WTC11 (cell line): ENCODE results near the gene MRPS30. TPM values are rescaled to one million over a fixed set of nuclear protein-coding genes. Genes with fewer than 3 reads are reported as not detected.

Source experiments
- ATAC-seq: fragments of 200-7000 bp; cut with Tn5 transposase; 2 replicates; pipeline ENCODE4 v1.10.0; 2021; ENCODE audit warnings: mild to moderate bottlenecking, moderate library complexity
- CTCF ChIA-PET: fragments of 300-600 bp; sonication (Branson Sonifier 250); formaldehyde crosslinking; loops from one replicate; lab custom pipeline; 2021; ENCODE audit warnings: antibody characterized with exemption; lab: Charles Lee
- POLR2A ChIA-PET: fragments of 350-600 bp; sonication (Branson Sonifier 250); formaldehyde crosslinking; loops from one replicate; lab custom pipeline; 2021; ENCODE audit warnings: antibody characterized with exemption; lab: Charles Lee
- DNase-seq: peaks from one replicate; pipeline ENCODE4 v3.0.0; 2021; ENCODE audit warnings: low spot score
- H3K27ac Mint-ChIP-seq: 2 replicates; pipeline ENCODE4 v1.8.0; 2021; ENCODE audit warnings: mixed read lengths
- H3K27me3 Mint-ChIP-seq: 2 replicates; pipeline ENCODE4 v1.8.0; 2021; ENCODE audit warnings: low read depth, mild to moderate bottlenecking, moderate library complexity, mixed read lengths
- H3K36me3 Mint-ChIP-seq: 2 replicates; pipeline ENCODE4 v1.8.0; 2021; ENCODE audit warnings: mixed read lengths
- H3K4me1 Mint-ChIP-seq: 2 replicates; pipeline ENCODE4 v1.8.0; 2022; ENCODE audit warnings: mixed read lengths
- H3K4me3 Mint-ChIP-seq: 2 replicates; pipeline ENCODE4 v1.8.0; 2021; ENCODE audit warnings: mild to moderate bottlenecking, moderate library complexity, mixed read lengths
- H3K9me3 Mint-ChIP-seq: 2 replicates; pipeline ENCODE4 v1.8.0; 2021; ENCODE audit warnings: mixed read lengths
- ARID4B ChIP-seq: sonication (generic); formaldehyde crosslinking; IDR thresholded peaks from 2 replicates; pipeline ENCODE4 v1.8.0; 2023; ENCODE audit warnings: missing genetic modification reagents, mild to moderate bottlenecking, borderline replicate concordance
- ATF2 ChIP-seq: sonication (generic); formaldehyde crosslinking; IDR thresholded peaks from 2 replicates; pipeline ENCODE4 v1.8.1; 2022; ENCODE audit warnings: low read depth, missing genetic modification reagents, borderline replicate concordance
- CBFB ChIP-seq: sonication (generic); formaldehyde crosslinking; IDR thresholded peaks from 2 replicates; pipeline ENCODE4 v1.8.1; 2022; ENCODE audit warnings: mild to moderate bottlenecking, low read depth, missing genetic modification reagents
- FOXP1 ChIP-seq: sonication (generic); formaldehyde crosslinking; IDR thresholded peaks from 2 replicates; pipeline ENCODE4 v1.8.0; 2022; ENCODE audit warnings: missing genetic modification reagents, mild to moderate bottlenecking, moderate library complexity, borderline replicate concordance
- GRHL2 ChIP-seq: fragments of 250-450 bp; sonication (Bioruptor Pico); IDR thresholded peaks from 2 replicates; pipeline ENCODE4 v1.8.0; 2022; ENCODE audit warnings: mild to moderate bottlenecking, moderate library complexity; ENCODE audit not compliant: insufficient replicate concordance, severe bottlenecking
- HMGA2 ChIP-seq: fragments of 250-450 bp; sonication (Bioruptor Pico); IDR thresholded peaks from 2 replicates; pipeline ENCODE4 v1.4.0; 2021; ENCODE audit warnings: mild to moderate bottlenecking, moderate library complexity
- MYBL2 ChIP-seq: sonication (generic); formaldehyde crosslinking; IDR thresholded peaks from 2 replicates; pipeline ENCODE4 v1.8.1; 2023; ENCODE audit warnings: mild to moderate bottlenecking, moderate library complexity, missing genetic modification reagents
- NR1H2 ChIP-seq: sonication (generic); formaldehyde crosslinking; IDR thresholded peaks from 2 replicates; pipeline ENCODE4 v1.9.0; 2021; ENCODE audit warnings: mild to moderate bottlenecking, moderate library complexity, missing genetic modification reagents
- NR2C2 ChIP-seq: sonication (generic); formaldehyde crosslinking; IDR thresholded peaks from 2 replicates; pipeline ENCODE4 v1.8.0; 2022; ENCODE audit warnings: mild to moderate bottlenecking, missing genetic modification reagents
- RORB ChIP-seq: fragments of 250-450 bp; sonication (Bioruptor Pico); IDR thresholded peaks from 2 replicates; pipeline ENCODE4 v1.9.0; 2021; ENCODE audit warnings: mild to moderate bottlenecking
- SOX15 ChIP-seq: fragments of 250-450 bp; sonication (Bioruptor Pico); IDR thresholded peaks from 2 replicates; pipeline ENCODE4 v1.9.0; 2021; ENCODE audit warnings: mild to moderate bottlenecking
- SP1 ChIP-seq: sonication (generic); formaldehyde crosslinking; conservative IDR thresholded peaks from 2 replicates; pipeline ENCODE4 v1.8.1; 2022; ENCODE audit warnings: missing genetic modification reagents
- STAT6 ChIP-seq: sonication (generic); formaldehyde crosslinking; conservative IDR thresholded peaks from 2 replicates; pipeline ENCODE4 v1.8.1; 2023; ENCODE audit warnings: mild to moderate bottlenecking, low read depth, missing genetic modification reagents, moderate library complexity
- TCF7 ChIP-seq: sonication (generic); formaldehyde crosslinking; IDR thresholded peaks from 2 replicates; pipeline ENCODE4 v1.8.0; 2022; ENCODE audit warnings: mild to moderate bottlenecking, low read depth, missing genetic modification reagents, moderate library complexity
- TEAD1 ChIP-seq: sonication (generic); formaldehyde crosslinking; IDR thresholded peaks from 2 replicates; pipeline ENCODE4 v1.8.0; 2022; ENCODE audit warnings: mild to moderate bottlenecking, missing genetic modification reagents
- TEAD4 ChIP-seq: sonication (generic); formaldehyde crosslinking; IDR thresholded peaks from 2 replicates; pipeline ENCODE4 v1.8.0; 2022; ENCODE audit warnings: mild to moderate bottlenecking, missing genetic modification reagents
- ZNF219 ChIP-seq: sonication (generic); formaldehyde crosslinking; IDR thresholded peaks from 2 replicates; pipeline ENCODE4 v1.8.0; 2023; ENCODE audit warnings: missing genetic modification reagents, mild to moderate bottlenecking, borderline replicate concordance
- ZNF396 ChIP-seq: fragments of 250-450 bp; sonication (Bioruptor Pico); IDR thresholded peaks from 2 replicates; pipeline ENCODE4 v1.8.0; 2021; ENCODE audit warnings: mild to moderate bottlenecking, moderate library complexity, borderline replicate concordance
- ZNF671 ChIP-seq: fragments of 250-450 bp; sonication (Bioruptor Pico); IDR thresholded peaks from 2 replicates; pipeline ENCODE4 v1.8.0; 2021; ENCODE audit warnings: mild to moderate bottlenecking
- total RNA-seq: library from RNA; stranded (reverse); gene quantifications from 3 replicates; pipeline ENCODE4 v1.2.3, GENCODE V29; 2021
- TF ChIP-seq, protein P1 (sequence below): sonication (generic); formaldehyde crosslinking; IDR thresholded peaks from 2 replicates; pipeline ENCODE4 v1.8.1; 2022; ENCODE audit warnings: mild to moderate bottlenecking, missing genetic modification reagents, moderate library complexity, borderline replicate concordance
- TF ChIP-seq, protein P2 (sequence below): fragments of 250-450 bp; sonication (Bioruptor Pico); IDR thresholded peaks from 2 replicates; pipeline ENCODE4 v2.1.2; 2022; ENCODE audit warnings: mild to moderate bottlenecking, moderate library complexity
- TF ChIP-seq, protein P3 (sequence below): sonication (generic); formaldehyde crosslinking; IDR thresholded peaks from 2 replicates; pipeline ENCODE4 v1.8.1; 2023; ENCODE audit warnings: mild to moderate bottlenecking, missing genetic modification reagents, moderate library complexity

Gene MRPS30
- total RNA-seq, 1 experiment from 2014 or later, result 83.9 TPM

GRCh38 chr5:44809956-44810420 lies 1.2 kb downstream of the MRPS30 start:
- TF ChIP-seq STAT6 (CRISPR knock-in tag), result no peak
- no peaks in the 10 kb centered on the region for H3K27me3 Mint-ChIP-seq
- H3K36me3 Mint-ChIP-seq, result peaks cover 41% of the 10 kb centered on the region
- CTCF ChIA-PET, result no interaction called here
- ATAC-seq (no peak), DNase-seq (no peak)
- H3K9me3 Mint-ChIP-seq, result no peaks in the 10 kb centered on the region
- POLR2A ChIA-PET, result interaction anchor here (1.0 kb wide), 1 partner anchor 10 kb away, joined by 3 read pairs; no protein-coding TSS in a partner anchor
- H3K4me1 Mint-ChIP-seq, result peaks cover 26% of the 10 kb centered on the region
- H3K27ac Mint-ChIP-seq, result peak overlapping the region; percentile 98; the same call in 1 of the 2 replicates
- H3K4me3 Mint-ChIP-seq, result peak overlapping the region; percentile 98

DNA sequence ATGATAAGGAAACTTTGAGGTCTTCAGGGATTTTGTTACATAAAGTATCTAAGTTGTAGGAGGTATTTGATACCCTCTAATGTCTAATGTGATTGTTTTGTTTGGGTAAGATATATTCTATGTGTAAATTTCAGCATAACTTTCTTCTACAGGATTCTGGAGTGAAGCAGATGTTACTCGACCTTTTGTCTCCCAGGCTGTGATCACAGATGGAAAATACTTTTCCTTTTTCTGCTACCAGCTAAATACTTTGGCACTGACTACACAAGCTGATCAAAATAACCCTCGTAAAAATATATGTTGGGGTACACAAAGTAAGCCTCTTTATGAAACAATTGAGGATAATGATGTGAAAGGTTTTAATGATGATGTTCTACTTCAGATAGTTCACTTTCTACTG lies 6.0 kb downstream of the MRPS30 start:
- H3K27ac Mint-ChIP-seq, result no peak overlapping the region
- H3K36me3 Mint-ChIP-seq, result peaks cover 53% of the 10 kb centered on the region
- no peak overlapping the region for H3K4me3 Mint-ChIP-seq
- DNase-seq, result no peak
- ChIA-PET CTCF (no interaction called here), POLR2A (no interaction called here)
- no peaks in the 10 kb centered on the region for H3K9me3 Mint-ChIP-seq
- no peaks in the 10 kb centered on the region for H3K27me3 Mint-ChIP-seq
- TF ChIP-seq CBFB (no peak), SOX15 (CRISPR knock-in tag) (no peak), ZNF396 (no peak), MYBL2 (CRISPR knock-in tag) (no peak), GRHL2 (no peak), TEAD1 (CRISPR knock-in tag) (no peak)
- TF ChIP-seq, protein P1, sequence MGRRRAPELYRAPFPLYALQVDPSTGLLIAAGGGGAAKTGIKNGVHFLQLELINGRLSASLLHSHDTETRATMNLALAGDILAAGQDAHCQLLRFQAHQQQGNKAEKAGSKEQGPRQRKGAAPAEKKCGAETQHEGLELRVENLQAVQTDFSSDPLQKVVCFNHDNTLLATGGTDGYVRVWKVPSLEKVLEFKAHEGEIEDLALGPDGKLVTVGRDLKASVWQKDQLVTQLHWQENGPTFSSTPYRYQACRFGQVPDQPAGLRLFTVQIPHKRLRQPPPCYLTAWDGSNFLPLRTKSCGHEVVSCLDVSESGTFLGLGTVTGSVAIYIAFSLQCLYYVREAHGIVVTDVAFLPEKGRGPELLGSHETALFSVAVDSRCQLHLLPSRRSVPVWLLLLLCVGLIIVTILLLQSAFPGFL (CRISPR knock-in tag), result no peak
- TF ChIP-seq, all 79 proteins: peak for 0
- no peak for ATAC-seq
- peaks cover 13% of the 10 kb centered on the region for H3K4me1 Mint-ChIP-seq

DNA sequence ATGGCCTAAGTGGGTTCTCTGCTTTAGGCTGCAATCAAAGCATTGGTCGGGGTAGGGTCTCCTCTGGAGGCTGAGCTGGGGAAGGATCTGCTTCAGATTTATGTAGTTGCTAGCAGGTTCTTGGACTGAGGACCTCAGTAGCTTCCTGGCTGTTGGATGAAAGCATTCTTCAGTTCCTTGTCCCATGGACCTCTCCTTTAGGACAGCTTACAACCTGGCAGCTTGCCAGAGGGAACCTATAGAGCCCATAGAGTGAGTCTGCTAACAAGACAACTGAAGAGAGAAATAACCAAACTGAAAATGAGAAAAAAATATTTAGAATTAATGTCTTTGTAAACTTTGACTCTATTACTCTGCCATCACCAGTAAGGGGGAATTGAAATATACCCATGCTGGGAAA lies 12.4 kb downstream of the MRPS30 start:
- DNase-seq (no peak), ATAC-seq (no peak)
- Mint-ChIP-seq H3K27me3 (no peaks in the 10 kb centered on the region), H3K4me1 (peaks cover 8% of the 10 kb centered on the region), H3K4me3 (no peak overlapping the region), H3K27ac (no peak overlapping the region), H3K36me3 (peaks cover 34% of the 10 kb centered on the region), H3K9me3 (no peaks in the 10 kb centered on the region)
- CTCF ChIA-PET, result no interaction called here
- POLR2A ChIA-PET, result no interaction called here
- TF ChIP-seq, protein P2, sequence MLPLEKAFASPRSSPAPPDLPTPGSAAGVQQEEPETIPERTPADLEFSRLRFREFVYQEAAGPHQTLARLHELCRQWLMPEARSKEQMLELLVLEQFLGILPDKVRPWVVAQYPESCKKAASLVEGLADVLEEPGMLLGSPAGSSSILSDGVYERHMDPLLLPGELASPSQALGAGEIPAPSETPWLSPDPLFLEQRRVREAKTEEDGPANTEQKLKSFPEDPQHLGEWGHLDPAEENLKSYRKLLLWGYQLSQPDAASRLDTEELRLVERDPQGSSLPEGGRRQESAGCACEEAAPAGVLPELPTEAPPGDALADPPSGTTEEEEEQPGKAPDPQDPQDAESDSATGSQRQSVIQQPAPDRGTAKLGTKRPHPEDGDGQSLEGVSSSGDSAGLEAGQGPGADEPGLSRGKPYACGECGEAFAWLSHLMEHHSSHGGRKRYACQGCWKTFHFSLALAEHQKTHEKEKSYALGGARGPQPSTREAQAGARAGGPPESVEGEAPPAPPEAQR (CRISPR knock-in tag), result no peak
- TF ChIP-seq ATF2 (no peak), FOXP1 (CRISPR knock-in tag) (no peak), RORB (CRISPR knock-in tag) (no peak), HMGA2 (no peak), TEAD4 (CRISPR knock-in tag) (no peak), MYBL2 (CRISPR knock-in tag) (no peak), SOX15 (CRISPR knock-in tag) (no peak), NR1H2 (CRISPR knock-in tag) (no peak), ZNF671 (no peak), ARID4B (CRISPR knock-in tag) (no peak), SP1 (no peak), TCF7 (CRISPR knock-in tag) (no peak), NR2C2 (no peak), ZNF219 (CRISPR knock-in tag) (no peak)
- TF ChIP-seq, protein P3, sequence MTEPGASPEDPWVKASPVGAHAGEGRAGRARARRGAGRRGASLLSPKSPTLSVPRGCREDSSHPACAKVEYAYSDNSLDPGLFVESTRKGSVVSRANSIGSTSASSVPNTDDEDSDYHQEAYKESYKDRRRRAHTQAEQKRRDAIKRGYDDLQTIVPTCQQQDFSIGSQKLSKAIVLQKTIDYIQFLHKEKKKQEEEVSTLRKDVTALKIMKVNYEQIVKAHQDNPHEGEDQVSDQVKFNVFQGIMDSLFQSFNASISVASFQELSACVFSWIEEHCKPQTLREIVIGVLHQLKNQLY (CRISPR knock-in tag), result no peak
